Measurements from ENCODE around the gene ZNF425. TPM values are rescaled to one million over a fixed set of nuclear protein-coding genes. Genes with fewer than 3 reads are reported as not detected.

ZNF425 gene
- total RNA-seq, 2 donors from 2014 or later, result 1.2 to 1.9 TPM

Other genes with a start within 250 kb of the ZNF425 start
- gene EZH2, start 242.0 kb downstream of the ZNF425 start, total RNA-seq, result 10 to 100 TPM in 1 of 2 donors, 1 to 10 TPM in 1; 9.3 to 13.4 TPM
- 100 to 1,000 TPM; 131 to 157 TPM for gene PDIA4, start 97.8 kb downstream of the ZNF425 start, total RNA-seq
- gene ZNF786, start 35.6 kb downstream of the ZNF425 start, total RNA-seq, result 1 to 10 TPM; 3.9 to 6.1 TPM
- gene ZNF398, start 21.1 kb upstream of the ZNF425 start, total RNA-seq, result 10 to 100 TPM in 1 of 2 donors, 1 to 10 TPM in 1; 9.9 to 11.0 TPM
- 10 to 100 TPM; 24.2 to 25.0 TPM for gene ZNF282, start 69.2 kb upstream of the ZNF425 start, total RNA-seq
- gene ZNF212, start 113.3 kb upstream of the ZNF425 start, total RNA-seq, result 1 to 10 TPM; 9.3 to 9.7 TPM
- gene ZNF783, start 135.9 kb upstream of the ZNF425 start, total RNA-seq, result 10 to 100 TPM; 10.6 to 10.8 TPM

Measured in left colon (tissue), 2 donors.